Spleen (tissue), 11 donors: Measurements from ENCODE around the gene FAF1. TPM values are rescaled to one million over a fixed set of nuclear protein-coding genes. Genes with fewer than 3 reads are reported as not detected.
A peak's percentile ranks its signal among the peaks of the same experiment; 100 is the strongest.

Experiments
- DNase-seq: peaks from one replicate; pipeline ENCODE4 v3.0.0-alpha.2; 2020
- H3K27ac ChIP-seq, 8 donors: fragments of 200-600 bp; sonication (generic) in 7 of 8; 1 replicate in 4 of 8; 2 replicates in 4 of 8; pipeline versions ENCODE4 v1.5.0 to v1.8.0; 2016 to 2021; ENCODE audit warnings: inconsistent platforms in 4 of 8, mild to moderate bottlenecking in 4 of 8, moderate library complexity in 1 of 8
- H3K27me3 ChIP-seq, 7 donors: fragments of 200-600 bp; sonication (generic) in 6 of 7; replicated peaks in 1 of 7; 1 replicate in 4 of 7; 2 replicates in 3 of 7; pipeline versions ENCODE4 v1.5.0 to v1.8.0; 2016 to 2021; ENCODE audit warnings: inconsistent platforms in 3 of 7, mild to moderate bottlenecking in 1 of 7
- H3K36me3 ChIP-seq, 6 donors: fragments of 200-600 bp; sonication (generic) in 5 of 6; 1 replicate in 4 of 6; 2 replicates in 2 of 6; pipeline versions ENCODE4 v1.5.0 to v1.8.0; 2016 to 2021; ENCODE audit warnings: inconsistent platforms in 2 of 6
- H3K4me1 ChIP-seq, 6 donors: fragments of 200-600 bp; sonication (generic) in 5 of 6; 1 replicate in 3 of 6; 2 replicates in 3 of 6; pipeline versions ENCODE4 v1.5.0 to v1.8.0; 2016 to 2021; ENCODE audit warnings: inconsistent platforms in 3 of 6
- H3K4me3 ChIP-seq, 8 donors: fragments of 200-600 bp; sonication (generic) in 7 of 8; 1 replicate in 4 of 8; 2 replicates in 4 of 8; pipeline versions ENCODE4 v1.5.0 to v1.8.0; 2016 to 2021; ENCODE audit warnings: inconsistent platforms in 4 of 8, mild to moderate bottlenecking in 4 of 8, moderate library complexity in 2 of 8
- H3K9me3 ChIP-seq, 8 donors: fragments of 200-600 bp; sonication (generic) in 7 of 8; 1 replicate in 4 of 8; 2 replicates in 4 of 8; pipeline versions ENCODE4 v1.5.0 to v1.8.0; 2016 to 2021; ENCODE audit warnings: inconsistent platforms in 4 of 8
- POLR2A ChIP-seq, 3 donors: fragments of 450-650 bp; IDR thresholded peaks; one replicate each; pipeline ENCODE4 v1.5.1; 2017; ENCODE audit warnings: antibody characterized with exemption in 3 of 3, mild to moderate bottlenecking in 1 of 3
- POLR2AphosphoS5 ChIP-seq, 3 donors: sonication (generic); formaldehyde crosslinking; IDR thresholded peaks; one replicate each; pipeline ENCODE4 v1.5.1; 2017; ENCODE audit warnings: antibody characterized with exemption in 3 of 3
- WGBS, 5 donors: extraction: QIAGEN DNeasy Blood & Tissue Kit in 3 of 5; methylation state at CpG; one replicate each; pipeline versions ENCODE4 v1.1.5 to v1.1.7; 2013 to 2018; 5-methylcytosine and 5-hydroxymethylcytosine counted together
- intact Hi-C: fragments of 100-400 bp; cut with DNase I; formaldehyde crosslinking; loops from one replicate; pipeline ENCODE4 v1.15.0; 2023; ENCODE audit warnings: low total_unique reads
- polyA plus RNA-seq, 3 donors: library from polyadenylated mRNA; stranded (reverse); fragments of 200-250 nt; gene quantifications; one replicate each; pipeline ENCODE4 v1.2.1, GENCODE V29; 2013
- total RNA-seq, 7 donors: library from RNA; depleted of rRNA in 3 of 7; stranded (reverse); fragments of >200 nt in 3 of 7; fragmentation: NEBNext Ultra II Directional in 4 of 7; extraction: Animal tissue kit (Norgen Biotek cat#: 25700) in 4 of 7; gene quantifications; one replicate each; pipeline versions ENCODE4 v1.1.0 to v1.2.1, GENCODE V29; 2016 to 2021
- TF ChIP-seq, protein P1 (sequence below), 11 experiments: fragments of 200-600 bp in 7 of 11; fragments of 450-650 bp in 4 of 11; sonication (generic) in 4 of 11; IDR thresholded peaks in 8 of 11; conservative IDR thresholded peaks in 3 of 11; 1 replicate in 7 of 11; 2 replicates in 4 of 11; pipeline versions ENCODE4 v1.4.0 to v1.8.0; 2016 to 2021; ENCODE audit warnings: antibody characterized with exemption in 11 of 11, inconsistent platforms in 4 of 11, mild to moderate bottlenecking in 1 of 11
- donor health status: healthy with polysubstance abuse.
- donor health status: DM: no; HTN: no; CAD: no; lungs with moderate emphysema.
- donor health status: DM: no; HTN: no; CAD: no.
- donor health status: Bipolar disorder and iron deficiency.
- donor health status: healthy.
- donor health status: DM: no; HTN: no; CAD: no.
- donor health status: DM: yes; HTN: yes; CAD: no.

FAF1 gene
- total and polyA plus RNA-seq, 10 donors: 16.7 to 58.7 (median 40.0) TPM

DNA sequence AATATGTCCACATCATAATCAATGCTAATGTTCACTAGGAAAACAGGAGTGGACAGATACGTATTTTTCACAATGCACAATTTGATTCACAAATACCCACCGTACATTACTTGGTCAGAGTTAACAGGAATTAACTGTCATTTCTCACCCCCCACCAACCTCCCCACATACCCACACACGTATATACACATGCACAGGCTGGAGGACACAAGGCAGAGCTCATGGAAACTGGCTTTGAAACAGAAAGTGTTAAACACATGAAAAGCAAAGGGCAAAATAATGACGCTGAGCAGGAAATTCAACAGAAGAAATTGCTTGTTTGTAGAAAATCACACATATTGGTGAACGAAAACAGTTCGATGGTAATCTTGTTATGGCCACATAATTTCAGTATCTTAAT lies 348.4 kb downstream of the FAF1 start:
- intact Hi-C loops: no loop called here
- Histone ChIP-seq H3K4me3 (no peak overlapping the region), H3K9me3 (peaks cover 0 to 9% (median 0%) of the 10 kb centered on the region in 8 donors), H3K36me3 (peaks cover 0 to 5% (median 0%) of the 10 kb centered on the region in 6 donors), H3K27ac (no peak overlapping the region), H3K27me3 (no peaks in the 10 kb centered on the region), H3K4me1 (peaks cover 0 to 7% (median 0%) of the 10 kb centered on the region in 6 donors)
- 74 to 84% (median 75%) methylated on average over 6 of the region's 6 CpGs for WGBS, 5 donors
- no peak for DNase-seq
- no peak for TF ChIP-seq POLR2AphosphoS5 (IDR thresholded peaks at IDR 0.05)
- TF ChIP-seq, protein P1, sequence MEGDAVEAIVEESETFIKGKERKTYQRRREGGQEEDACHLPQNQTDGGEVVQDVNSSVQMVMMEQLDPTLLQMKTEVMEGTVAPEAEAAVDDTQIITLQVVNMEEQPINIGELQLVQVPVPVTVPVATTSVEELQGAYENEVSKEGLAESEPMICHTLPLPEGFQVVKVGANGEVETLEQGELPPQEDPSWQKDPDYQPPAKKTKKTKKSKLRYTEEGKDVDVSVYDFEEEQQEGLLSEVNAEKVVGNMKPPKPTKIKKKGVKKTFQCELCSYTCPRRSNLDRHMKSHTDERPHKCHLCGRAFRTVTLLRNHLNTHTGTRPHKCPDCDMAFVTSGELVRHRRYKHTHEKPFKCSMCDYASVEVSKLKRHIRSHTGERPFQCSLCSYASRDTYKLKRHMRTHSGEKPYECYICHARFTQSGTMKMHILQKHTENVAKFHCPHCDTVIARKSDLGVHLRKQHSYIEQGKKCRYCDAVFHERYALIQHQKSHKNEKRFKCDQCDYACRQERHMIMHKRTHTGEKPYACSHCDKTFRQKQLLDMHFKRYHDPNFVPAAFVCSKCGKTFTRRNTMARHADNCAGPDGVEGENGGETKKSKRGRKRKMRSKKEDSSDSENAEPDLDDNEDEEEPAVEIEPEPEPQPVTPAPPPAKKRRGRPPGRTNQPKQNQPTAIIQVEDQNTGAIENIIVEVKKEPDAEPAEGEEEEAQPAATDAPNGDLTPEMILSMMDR (IDR thresholded peaks at IDR 0.05 in 8 of 11, conservative IDR thresholded peaks at IDR 0.05 in 3 of 11): no peak
- TF ChIP-seq POLR2A (IDR thresholded peaks at IDR 0.05): no peak

DNA sequence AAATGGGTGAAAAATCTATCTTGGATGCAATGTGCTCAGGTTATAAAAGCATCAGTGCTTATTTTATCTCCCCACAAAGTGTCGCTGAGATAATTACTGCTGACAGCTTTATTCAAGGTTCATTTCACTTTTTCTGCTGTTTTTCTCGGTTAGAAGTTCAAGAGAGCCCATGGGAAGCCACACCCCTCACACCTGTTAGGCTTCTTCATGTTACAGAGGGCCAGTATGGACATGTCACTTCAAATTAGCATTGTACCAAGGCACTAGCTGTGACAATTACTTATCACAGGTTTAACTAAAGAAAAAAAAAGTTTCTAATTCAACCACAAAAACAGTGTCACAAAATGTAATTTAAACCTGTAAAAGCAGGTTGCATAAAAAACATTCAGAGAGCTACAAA lies 349.5 kb downstream of the FAF1 start:
- no peaks in the 10 kb centered on the region for H3K27me3 ChIP-seq
- 44 to 65% (median 63%) methylated on average over 2 of the region's 2 CpGs for WGBS, 5 donors
- TF ChIP-seq POLR2AphosphoS5 (IDR thresholded peaks at IDR 0.05) (no peak), POLR2A (IDR thresholded peaks at IDR 0.05) (no peak)
- TF ChIP-seq, protein P1 (IDR thresholded peaks at IDR 0.05 in 8 of 11, conservative IDR thresholded peaks at IDR 0.05 in 3 of 11): no peak
- no peak for DNase-seq
- intact Hi-C loops: no loop called here
- H3K9me3 ChIP-seq: peaks cover 0 to 6% (median 0%) of the 10 kb centered on the region in 8 donors
- no peak overlapping the region for H3K4me3 ChIP-seq
- H3K36me3 ChIP-seq: peaks cover 0 to 5% (median 0%) of the 10 kb centered on the region in 6 donors
- no peak overlapping the region for H3K27ac ChIP-seq
- peaks cover 0 to 7% (median 0%) of the 10 kb centered on the region in 6 donors for H3K4me1 ChIP-seq

DNA sequence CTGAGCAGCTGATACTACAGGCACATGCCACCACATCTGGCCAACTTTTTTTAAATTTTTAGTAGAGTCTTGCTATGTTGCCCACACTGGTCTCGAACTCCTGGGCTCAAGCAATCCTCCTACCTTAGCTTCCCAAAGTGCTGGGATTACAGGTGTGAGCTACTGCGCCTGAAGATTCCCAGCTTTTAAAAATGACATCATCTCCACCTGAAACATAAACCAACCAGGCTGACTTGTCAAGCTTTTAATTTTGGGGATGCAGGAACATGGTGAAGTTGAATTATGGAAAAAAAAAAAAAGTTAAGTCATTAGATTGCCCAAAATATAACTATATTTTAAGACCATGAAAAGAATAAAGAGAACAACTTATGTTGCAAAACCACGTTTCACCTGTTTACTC lies 350.6 kb downstream of the FAF1 start:
- H3K36me3 ChIP-seq: peaks cover 0 to 5% (median 0%) of the 10 kb centered on the region in 6 donors
- no peaks in the 10 kb centered on the region for H3K27me3 ChIP-seq
- no peaks in the 10 kb centered on the region for H3K9me3 ChIP-seq
- H3K4me1 ChIP-seq: peaks cover 0 to 7% (median 0%) of the 10 kb centered on the region in 6 donors
- no peak overlapping the region for H3K27ac ChIP-seq
- TF ChIP-seq POLR2AphosphoS5 (IDR thresholded peaks at IDR 0.05) (no peak), POLR2A (IDR thresholded peaks at IDR 0.05) (no peak)
- TF ChIP-seq, protein P1 (IDR thresholded peaks at IDR 0.05 in 8 of 11, conservative IDR thresholded peaks at IDR 0.05 in 3 of 11): no peak
- DNase-seq: no peak
- intact Hi-C loops: no loop called here
- H3K4me3 ChIP-seq: no peak overlapping the region
- 89 to 97% (median 95%) methylated on average over 3 of the region's 3 CpGs for WGBS, 5 donors

DNA sequence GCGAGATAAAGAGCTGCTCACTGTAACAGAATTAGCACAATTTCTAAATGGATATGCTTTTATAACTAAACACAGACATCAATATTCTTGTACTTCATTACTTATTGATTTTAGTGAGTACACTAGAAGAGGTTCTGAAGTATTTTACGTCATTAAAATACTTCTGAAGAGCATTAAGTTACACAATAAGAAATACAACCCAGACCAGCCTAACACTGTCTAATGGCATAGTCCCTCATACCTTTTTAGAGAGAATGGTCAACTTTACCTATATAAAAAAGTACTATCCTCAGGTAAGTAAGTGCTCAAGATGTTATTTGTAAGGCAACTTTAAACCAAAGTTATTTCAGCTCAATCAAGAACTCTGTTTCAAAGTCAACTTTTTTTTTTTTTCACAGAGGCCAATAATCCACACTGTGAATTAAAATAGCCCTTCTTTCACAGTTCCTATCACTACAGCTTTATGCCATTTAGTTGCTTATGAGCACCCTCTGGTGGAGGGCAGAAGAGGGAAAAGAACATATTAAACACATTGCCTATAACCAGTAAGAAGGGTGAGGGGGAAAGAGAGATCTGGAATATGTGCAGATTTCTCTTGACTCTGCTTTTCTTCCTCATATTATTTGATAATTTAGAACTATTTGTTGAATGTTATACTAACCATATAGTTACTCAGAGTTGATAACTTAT lies 354.7 kb downstream of the FAF1 start:
- Histone ChIP-seq H3K4me3 (no peak overlapping the region), H3K36me3 (peaks cover 0 to 5% (median 0%) of the 10 kb centered on the region in 6 donors), H3K9me3 (no peaks in the 10 kb centered on the region), H3K27ac (no peak overlapping the region), H3K4me1 (no peaks in the 10 kb centered on the region), H3K27me3 (no peaks in the 10 kb centered on the region)
- 95 to 99% (median 97%) methylated on average over 2 of the region's 2 CpGs for WGBS, 5 donors
- DNase-seq: no peak
- intact Hi-C loops: no loop called here
- TF ChIP-seq POLR2A (IDR thresholded peaks at IDR 0.05) (no peak), POLR2AphosphoS5 (IDR thresholded peaks at IDR 0.05) (no peak)
- TF ChIP-seq, protein P1 (IDR thresholded peaks at IDR 0.05 in 8 of 11, conservative IDR thresholded peaks at IDR 0.05 in 3 of 11): peak in 3 of 11 experiments; percentile 10 to 22 (median 18)
